KMS-11 (cell line): Measurements from ENCODE around the gene XRCC5.
"Not testable (repeated sequence)": the region's sequence is repeated elsewhere in the genome, so short reads cannot be mapped to it uniquely, and the experiment has no call there.

Source experiments
- H2AFZ ChIP-seq: fragments of 200-600 bp; sonication (generic); 2 replicates; pipeline ENCODE4 v1.6.1; 2016; ENCODE audit warnings: antibody characterized with exemption, mixed run types, low read depth
- H3K27ac ChIP-seq: fragments of 200-600 bp; sonication (generic); 2 replicates; pipeline ENCODE4 v1.6.1; 2016; ENCODE audit warnings: mild to moderate bottlenecking, mixed run types
- H3K27me3 ChIP-seq: fragments of 200-600 bp; sonication (generic); 2 replicates; pipeline ENCODE4 v1.6.1; 2017; ENCODE audit warnings: mild to moderate bottlenecking, low read depth, mixed run types, moderate library complexity; ENCODE audit not compliant: insufficient read depth
- H3K36me3 ChIP-seq: fragments of 200-600 bp; sonication (generic); 2 replicates; pipeline ENCODE4 v1.6.1; 2017; ENCODE audit warnings: mild to moderate bottlenecking, mixed run types; ENCODE audit not compliant: insufficient read depth
- H3K4me1 ChIP-seq: fragments of 200-600 bp; sonication (generic); 2 replicates; pipeline ENCODE4 v1.6.1; 2016; ENCODE audit warnings: mild to moderate bottlenecking, low read depth, mixed run types; ENCODE audit not compliant: poor library complexity, severe bottlenecking
- H3K4me2 ChIP-seq: fragments of 200-600 bp; sonication (generic); 2 replicates; pipeline ENCODE4 v1.7.0; 2016; ENCODE audit warnings: mild to moderate bottlenecking, mixed run types
- H3K4me3 ChIP-seq: fragments of 200-600 bp; sonication (generic); IDR thresholded peaks from 2 replicates; pipeline ENCODE4 v1.6.1; 2017; ENCODE audit warnings: low read depth, low read length, mixed read lengths; ENCODE audit not compliant: insufficient read depth
- H3K79me2 ChIP-seq: fragments of 200-600 bp; sonication (generic); 2 replicates; pipeline ENCODE4 v1.6.1; 2016; ENCODE audit warnings: low read depth, mixed run types; ENCODE audit not compliant: insufficient read depth
- H3K9ac ChIP-seq: fragments of 200-600 bp; sonication (generic); 2 replicates; pipeline ENCODE4 v1.6.1; 2016; ENCODE audit warnings: mild to moderate bottlenecking, mixed run types
- H4K20me1 ChIP-seq: fragments of 200-600 bp; sonication (generic); 2 replicates; pipeline ENCODE4 v1.6.1; 2016; ENCODE audit warnings: mild to moderate bottlenecking, mixed run types; ENCODE audit not compliant: insufficient read depth
- CTCF ChIP-seq: fragments of 200-600 bp; sonication (generic); conservative IDR thresholded peaks from 2 replicates; pipeline ENCODE4 v1.6.1; 2017; ENCODE audit warnings: low read depth, mild to moderate bottlenecking, antibody characterized with exemption, low read length, moderate library complexity, mixed read lengths

The XRCC5 gene

GRCh38 chr2:216206821-216207220 is 97.7 kb downstream of the XRCC5 start:
- no peak overlapping the region for H2AFZ ChIP-seq
- H3K4me3 ChIP-seq, result no peak overlapping the region
- no peak overlapping the region for H3K4me2 ChIP-seq
- no peak overlapping the region for H3K27ac ChIP-seq
- H4K20me1 ChIP-seq, result no peaks in the 10 kb centered on the region
- TF ChIP-seq CTCF, result no peak
- H3K36me3 ChIP-seq, result no peaks in the 10 kb centered on the region; the same call in 1 of the 2 replicates
- no peaks in the 10 kb centered on the region for H3K79me2 ChIP-seq
- no peaks in the 10 kb centered on the region for H3K27me3 ChIP-seq
- H3K9ac ChIP-seq, result no peak overlapping the region
- peaks cover 54% of the 10 kb centered on the region for H3K4me1 ChIP-seq

- H3K4me1 ChIP-seq, result peaks cover 53% of the 10 kb centered on the region
- not testable (repeated sequence) for H3K9ac ChIP-seq, H4K20me1 ChIP-seq, H3K27me3 ChIP-seq, H3K79me2 ChIP-seq, H3K4me3 ChIP-seq, H3K4me2 ChIP-seq, H2AFZ ChIP-seq, H3K36me3 ChIP-seq, H3K27ac ChIP-seq
These were observed 99.5 kb downstream of the XRCC5 start for GRCh38 chr2:216208661-216209060.

- H4K20me1 ChIP-seq, result no peaks in the 10 kb centered on the region
- H3K4me1 ChIP-seq, result peaks cover 69% of the 10 kb centered on the region
- H3K4me3 ChIP-seq, result no peak overlapping the region
- H3K36me3 ChIP-seq, result no peaks in the 10 kb centered on the region; the same call in 1 of the 2 replicates
- H2AFZ ChIP-seq, result no peak overlapping the region
- no peaks in the 10 kb centered on the region for H3K27me3 ChIP-seq
- peak overlapping the region; percentile 2; the same call in 1 of the 2 replicates for H3K27ac ChIP-seq
- TF ChIP-seq CTCF, result no peak
- H3K4me2 ChIP-seq, result peak overlapping the region; percentile 15; the same call in 1 of the 2 replicates
- H3K79me2 ChIP-seq, result no peaks in the 10 kb centered on the region
- H3K9ac ChIP-seq, result no peak overlapping the region
These were observed 101.8 kb downstream of the XRCC5 start for GRCh38 chr2:216210701-216211540.

- Histone ChIP-seq H3K36me3 (no peaks in the 10 kb centered on the region), H3K4me2 (peak overlapping the region; percentile 15; the same call in 1 of the 2 replicates), H3K4me3 (no peak overlapping the region), H3K4me1 (peaks cover 76% of the 10 kb centered on the region), H3K79me2 (no peaks in the 10 kb centered on the region), H2AFZ (no peak overlapping the region), H3K27me3 (no peaks in the 10 kb centered on the region), H4K20me1 (no peaks in the 10 kb centered on the region), H3K9ac (no peak overlapping the region), H3K27ac (peak overlapping the region; percentile 13; the same call in 1 of the 2 replicates)
- no peak for TF ChIP-seq CTCF
These were observed 102.5 kb downstream of the XRCC5 start for GRCh38 chr2:216211614-216212145.

- H3K27me3 ChIP-seq, result no peaks in the 10 kb centered on the region
- H3K4me1 ChIP-seq, result peaks cover 89% of the 10 kb centered on the region
- H3K36me3 ChIP-seq, result no peaks in the 10 kb centered on the region
These were observed 105.6 kb downstream of the XRCC5 start for GRCh38 chr2:216214768-216215167.

More at GRCh38 chr2:216214768-216215167, 105.6 kb downstream of the XRCC5 start:
- Histone ChIP-seq H2AFZ (no peak overlapping the region), H3K4me2 (peak overlapping the region; percentile 38), H3K4me3 (no peak overlapping the region), H3K9ac (no peak overlapping the region), H4K20me1 (no peaks in the 10 kb centered on the region), H3K27ac (peak overlapping the region; percentile 97; the same call in 1 of the 2 replicates), H3K79me2 (no peaks in the 10 kb centered on the region)
- TF ChIP-seq CTCF, result no peak
